DMS79 treated with DMSO at 0.1 percent for 48 hours (cell line): Measurements from ENCODE around the gene ELOVL6.
A peak's percentile ranks its signal among the peaks of the same experiment; 100 is the strongest.
"Not testable (repeated sequence)": the region's sequence is repeated elsewhere in the genome, so short reads cannot be mapped to it uniquely, and the experiment has no call there.

Source experiments
- DNase-seq: peaks from one replicate; lab custom pipeline; 2025; lab: John Stamatoyannopoulos, UW

ELOVL6 gene

DNA sequence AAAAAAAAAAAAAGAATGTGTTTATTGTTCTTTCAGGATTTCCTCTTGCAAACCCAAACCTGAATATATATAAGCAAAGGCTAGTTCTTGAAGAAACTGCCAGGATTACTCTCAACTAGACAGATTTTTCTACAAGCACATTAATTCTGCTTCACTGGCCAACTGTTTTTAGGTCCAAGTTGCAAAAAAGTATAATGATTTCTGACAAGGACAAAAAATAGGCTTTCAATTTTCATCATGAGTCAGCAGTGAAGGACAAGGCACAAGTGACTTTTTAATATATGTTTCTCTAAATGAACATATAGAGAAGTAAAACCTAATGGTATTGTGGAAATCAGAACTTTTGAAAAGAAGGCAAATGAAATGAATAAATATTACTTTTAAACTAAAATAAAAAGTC is 73.7 kb downstream of the ELOVL6 start:
- no peak for DNase-seq

DNA sequence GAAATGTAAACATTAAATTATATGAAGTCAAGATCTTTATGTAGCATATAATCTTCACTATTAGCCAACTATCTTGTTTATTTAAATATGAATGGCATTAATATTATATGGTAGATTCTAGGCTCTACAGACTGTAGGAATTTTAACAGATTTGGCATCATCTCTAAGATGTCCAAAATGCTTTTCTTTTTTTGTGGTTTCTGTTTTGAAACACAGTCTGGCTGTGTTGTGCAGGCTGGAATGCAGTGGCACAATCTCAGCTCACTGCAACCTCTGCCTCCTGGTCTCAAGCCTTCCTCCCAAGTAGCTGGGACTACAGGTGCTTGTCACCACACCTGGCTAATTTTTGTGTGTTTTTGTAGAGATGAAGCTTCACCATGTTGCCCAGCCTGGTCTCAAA is 76.2 kb downstream of the ELOVL6 start:
- no peak for DNase-seq

DNA sequence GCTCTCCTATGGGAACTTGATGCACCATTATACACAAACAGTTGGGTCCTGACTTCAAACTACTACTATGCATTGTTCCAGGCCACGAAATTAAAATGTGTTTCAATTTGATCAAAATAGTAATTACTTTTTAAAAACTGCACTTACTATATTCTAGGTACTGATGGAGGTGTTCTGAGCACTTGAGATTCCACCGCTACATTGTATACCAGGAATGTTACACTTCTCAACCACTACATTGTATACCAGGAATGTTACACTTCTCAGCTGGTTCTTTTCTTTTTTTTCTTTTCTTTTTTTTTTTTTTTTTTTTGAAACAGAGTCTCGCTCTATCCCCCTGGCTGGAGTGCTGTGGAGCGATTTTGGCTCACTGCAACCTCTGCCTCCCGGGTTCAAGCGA is 77.9 kb downstream of the ELOVL6 start:
- DNase-seq, result no peak

DNA sequence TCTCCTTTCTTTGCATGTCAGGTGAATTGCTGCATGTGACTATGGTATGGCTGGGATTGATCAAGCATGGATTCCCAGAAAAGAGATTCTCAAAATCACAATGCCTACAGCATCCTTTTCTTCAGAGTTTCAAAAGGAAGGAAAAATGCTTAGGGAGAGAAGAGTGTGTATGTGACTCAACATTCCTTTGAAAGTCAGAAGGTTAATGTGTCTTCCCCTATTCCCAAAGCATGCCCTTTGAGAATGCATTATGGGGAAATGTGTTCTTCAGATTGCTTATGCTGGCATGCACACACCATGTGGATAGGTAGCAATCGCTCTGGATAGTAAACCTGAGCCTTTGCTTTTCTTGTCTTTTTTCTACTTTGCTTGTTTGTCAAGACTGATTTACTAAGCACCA is 78.5 kb downstream of the ELOVL6 start:
- no peak for DNase-seq

- DNase-seq, result no peak
These were observed 79.1 kb downstream of the ELOVL6 start for GRCh38 chr4:110119337-110119736.

DNA sequence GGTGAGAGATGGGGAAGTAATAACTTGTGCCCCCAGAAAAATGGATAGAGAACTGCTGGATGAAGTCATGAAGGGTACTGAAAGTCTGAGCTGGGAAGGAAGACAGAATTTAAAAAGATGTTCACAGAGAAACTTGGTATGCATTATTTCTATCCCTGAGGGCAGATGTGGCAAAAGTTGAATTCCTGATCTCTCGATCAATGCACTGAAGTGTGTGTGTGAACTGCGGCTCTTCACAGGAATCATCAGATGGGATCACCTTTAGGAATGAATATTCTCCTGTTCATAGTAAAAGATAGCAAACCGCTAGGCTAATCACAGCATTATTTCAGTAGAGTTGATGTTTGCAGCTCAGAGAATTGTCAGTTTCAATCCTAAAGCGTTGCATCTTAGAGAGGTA is 86.4 kb downstream of the ELOVL6 start:
- no peak for DNase-seq

- DNase-seq, result no peak
These were observed 89.0 kb downstream of the ELOVL6 start for GRCh38 chr4:110109455-110109854.

- DNase-seq, result peak; percentile 47
These were observed 89.5 kb downstream of the ELOVL6 start for GRCh38 chr4:110108960-110109359.

DNA sequence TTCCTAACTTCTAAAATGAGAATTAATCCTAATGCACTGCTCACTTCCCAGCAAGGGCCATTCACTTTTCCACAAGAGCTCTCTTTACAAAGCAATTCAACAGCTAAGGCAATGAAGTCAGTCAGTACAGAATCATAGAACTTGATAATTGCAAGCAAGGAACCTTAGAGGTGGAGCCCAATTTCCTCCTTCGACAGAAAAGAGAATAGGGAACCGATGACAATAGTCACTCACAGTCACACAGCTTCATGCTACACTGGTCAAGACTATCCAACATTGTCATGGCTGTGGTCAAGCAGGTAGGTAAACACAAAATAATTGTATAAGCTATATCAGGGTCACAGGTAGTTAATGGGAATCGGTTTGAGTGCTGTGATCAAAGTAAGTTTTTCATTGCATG is 90.0 kb downstream of the ELOVL6 start:
- peak; percentile 11 for DNase-seq

GRCh38 chr4:110107866-110108265 is 90.5 kb downstream of the ELOVL6 start:
- DNase-seq, result no peak

GRCh38 chr4:110106931-110107296 is 91.5 kb downstream of the ELOVL6 start:
- DNase-seq, result no peak

- DNase-seq, result no peak
These were observed 93.8 kb downstream of the ELOVL6 start for GRCh38 chr4:110104661-110105060.

- no peak for DNase-seq
These were observed 98.8 kb downstream of the ELOVL6 start for GRCh38 chr4:110099638-110100037.

DNA sequence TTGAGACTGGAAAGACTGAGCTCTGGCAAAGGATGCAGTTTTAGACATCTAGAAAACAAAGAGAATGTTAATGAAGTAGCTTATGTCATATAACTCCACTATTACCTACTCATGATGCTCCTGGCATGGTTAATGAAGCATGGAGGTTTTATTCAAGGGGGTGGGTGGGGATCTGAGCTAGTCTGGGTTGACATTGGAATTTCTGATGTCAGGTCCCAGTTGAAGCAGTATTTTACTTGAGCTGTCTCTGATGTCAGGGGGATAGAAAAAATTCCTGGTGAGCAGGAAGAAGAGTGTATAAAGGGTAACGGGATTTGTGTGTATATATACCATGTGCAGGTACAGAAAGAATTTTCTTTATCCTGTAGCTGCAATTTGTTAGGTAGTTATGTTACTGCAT is 102.0 kb downstream of the ELOVL6 start:
- DNase-seq, result no peak

DNA sequence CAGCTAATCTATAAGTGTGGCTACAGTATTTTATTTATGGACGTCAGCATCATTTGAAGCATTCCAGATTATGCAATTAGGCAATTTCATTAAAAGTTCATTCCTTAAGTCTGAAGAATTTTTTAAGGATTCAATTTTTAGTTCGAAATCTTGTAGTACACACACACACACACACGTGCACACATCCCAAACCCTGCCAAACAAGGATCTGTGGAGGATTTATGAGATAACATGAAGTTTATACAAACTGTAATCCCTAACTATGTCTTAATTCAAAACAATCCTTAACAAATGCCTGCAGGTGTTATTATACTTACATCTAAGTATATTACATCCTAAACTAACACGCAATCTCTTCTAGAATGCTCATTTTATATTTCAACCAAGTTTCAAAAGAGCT is 105.8 kb downstream of the ELOVL6 start:
- DNase-seq, result no peak

- DNase-seq, result no peak
These were observed 106.8 kb downstream of the ELOVL6 start for GRCh38 chr4:110091434-110092140.

DNA sequence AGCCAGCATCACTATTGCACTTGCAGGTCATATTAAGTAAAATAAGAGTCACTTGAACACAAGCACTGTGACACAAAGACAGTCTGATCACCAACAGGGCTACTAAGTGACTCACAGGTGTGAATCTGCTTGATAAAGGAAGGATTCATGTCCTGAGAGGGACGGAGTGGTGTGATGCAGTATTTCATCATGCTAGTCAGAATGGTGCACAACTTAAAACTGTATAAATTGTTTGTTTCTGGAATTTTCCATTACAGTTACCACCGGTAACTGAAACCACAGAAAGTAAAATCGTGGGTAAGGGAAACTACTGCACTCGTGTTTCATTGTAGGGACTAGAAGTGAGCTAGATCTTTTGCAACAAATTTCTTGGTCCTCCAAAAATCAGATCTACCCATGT is 109.7 kb downstream of the ELOVL6 start:
- DNase-seq, result no peak

DNA sequence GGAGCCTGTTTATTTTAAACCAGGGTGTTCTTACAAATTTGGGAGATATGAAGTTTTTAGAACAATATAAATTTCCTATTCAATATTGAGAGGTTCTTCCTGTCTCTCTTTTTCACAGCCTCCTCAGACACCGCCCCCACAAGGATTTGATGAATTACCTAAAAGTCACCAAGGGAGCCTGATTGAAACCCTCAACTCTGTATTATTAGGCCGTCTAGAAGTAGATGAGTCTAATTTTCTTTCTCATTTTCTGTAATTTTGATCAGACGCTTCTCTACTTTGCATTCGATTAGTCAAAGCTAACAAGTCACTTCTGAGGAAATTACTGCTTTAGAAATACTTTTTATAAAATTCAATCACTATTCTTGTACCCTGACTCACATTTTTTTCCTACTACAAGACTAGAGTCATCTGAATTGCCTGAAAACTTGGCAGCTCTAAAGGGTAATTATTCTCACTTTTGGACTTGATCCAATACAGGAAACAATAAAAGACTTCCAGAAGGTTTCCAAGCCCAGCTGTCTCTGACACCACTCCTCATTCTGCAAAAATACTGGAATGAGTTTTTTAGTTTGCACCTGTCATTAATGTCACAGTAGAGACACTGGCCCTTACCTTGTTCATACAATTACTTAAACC is 111.2 kb downstream of the ELOVL6 start:
- peak; percentile 46 for DNase-seq

- DNase-seq, result peak; percentile 21
These were observed 113.3 kb downstream of the ELOVL6 start for GRCh38 chr4:110085131-110085530.

- DNase-seq, result no peak
These were observed 114.3 kb downstream of the ELOVL6 start for GRCh38 chr4:110084154-110084553.

DNA sequence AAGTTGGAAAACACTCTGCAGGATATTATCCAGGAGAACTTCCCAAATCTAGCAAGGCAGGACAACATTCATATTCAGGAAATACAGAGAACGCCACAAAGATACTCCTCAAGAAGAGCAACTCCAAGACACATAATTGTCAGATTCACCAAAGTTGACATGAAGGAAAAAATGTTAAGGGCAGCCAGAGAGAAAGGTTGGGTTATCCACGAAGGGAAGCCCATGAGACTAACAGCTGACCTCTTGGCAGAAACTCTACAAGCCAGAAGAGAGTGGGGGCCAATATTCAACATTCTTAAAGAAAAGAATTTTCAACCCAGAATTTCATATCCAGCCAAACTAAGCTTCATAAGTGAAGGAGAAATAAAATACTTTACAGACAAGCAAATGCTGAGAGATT is 120.3 kb downstream of the ELOVL6 start:
- not testable (repeated sequence) for DNase-seq

DNA sequence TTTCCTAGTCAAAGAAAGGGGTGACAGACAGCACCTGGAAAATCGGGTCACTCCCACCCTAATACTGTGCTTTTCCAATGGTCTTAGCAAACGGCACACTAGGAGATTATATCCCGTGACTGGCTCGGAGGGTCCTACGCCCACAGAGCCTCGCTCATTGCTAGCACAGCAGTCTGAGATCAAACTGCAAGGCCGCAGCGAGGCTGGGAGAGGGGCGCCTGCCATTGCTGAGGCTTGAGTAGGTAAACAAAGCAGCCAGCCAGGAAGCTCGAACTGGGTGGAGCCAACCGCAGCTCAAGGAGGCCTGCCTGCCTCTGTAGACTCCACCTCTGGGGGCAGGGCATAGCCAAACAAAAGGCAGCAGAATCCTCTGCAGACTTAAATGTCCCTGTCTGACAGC is 121.6 kb downstream of the ELOVL6 start:
- not testable (repeated sequence) for DNase-seq

DNA sequence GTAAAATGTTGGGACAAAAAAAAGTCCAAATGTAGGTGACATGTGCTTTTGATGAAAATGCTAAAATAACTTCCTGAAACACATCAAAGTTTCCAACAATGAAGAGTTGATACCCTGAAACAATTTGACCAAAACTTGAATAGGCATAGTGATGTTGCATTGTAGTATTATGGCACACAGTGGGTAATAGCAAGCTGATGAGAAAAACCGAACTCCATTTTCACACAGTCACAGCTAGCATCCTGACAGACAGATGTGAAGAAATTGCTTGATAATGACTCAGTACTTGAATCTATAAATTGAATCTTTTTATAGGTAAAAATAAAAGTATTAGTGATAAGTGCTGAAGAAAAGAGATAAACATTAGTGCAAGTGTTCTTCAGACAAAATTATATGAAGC is 122.5 kb downstream of the ELOVL6 start:
- DNase-seq, result no peak
